Mesangial cell (primary cell): ENCODE results near the gene IFNA16. TPM values are rescaled to one million over a fixed set of nuclear protein-coding genes. Genes with fewer than 3 reads are reported as not detected.

ENCODE experiments used
- total RNA-seq: library from RNA; depleted of rRNA; stranded (reverse); fragments of >200 nt; gene quantifications from 2 replicates; pipeline ENCODE4 v1.2.3, GENCODE V29; 2015

The IFNA16 gene
- not detected in 2 replicates for total RNA-seq

DNA sequence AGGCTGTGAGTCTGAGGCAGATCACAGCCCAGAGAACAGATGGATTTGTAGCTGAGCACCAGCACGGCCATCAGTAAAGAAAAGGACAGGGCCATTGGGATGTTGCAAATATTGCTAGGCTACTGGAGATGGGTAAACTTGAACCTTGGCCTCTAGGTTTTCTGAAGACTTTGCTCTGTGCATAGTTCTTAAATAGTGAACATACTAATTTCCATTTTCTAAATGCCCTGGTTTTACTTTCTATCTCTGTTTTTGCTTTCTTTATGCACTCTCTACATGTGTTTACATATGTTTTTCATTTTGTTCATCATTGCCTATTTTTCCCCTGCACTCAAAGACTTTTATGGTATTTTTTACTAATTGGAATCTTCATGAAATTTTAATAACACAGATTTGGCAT is at the start of gene IFNA16:
TSS of gene IFNA16 (minus strand) at position 101 of the 400 bp plus-strand sequence. CDS start at position 95, 6 bp downstream.

DNA sequence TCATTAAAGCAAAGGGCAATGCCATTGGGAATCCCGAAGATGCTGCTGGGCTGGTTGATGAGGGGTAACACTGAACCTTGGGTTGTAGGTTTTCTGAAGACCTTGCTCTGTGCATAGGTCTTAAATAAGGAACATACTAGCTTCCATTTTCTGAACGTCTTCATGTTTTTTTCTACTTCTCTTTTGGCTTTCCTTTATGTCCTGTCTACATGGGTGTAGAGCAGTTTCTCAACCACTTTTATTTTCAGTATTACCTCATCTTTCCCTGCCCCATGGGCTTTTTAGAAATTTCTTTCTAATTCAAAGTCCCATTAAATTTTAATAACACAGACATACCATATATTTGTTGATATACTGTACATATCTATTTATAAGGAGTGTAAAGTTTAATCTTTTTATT is 22.8 kb upstream of the IFNA16 start, which contains the start of gene IFNA14:
TSS of gene IFNA14 (minus strand) at position 95 of the 400 bp plus-strand sequence. CDS start at position 25, 70 bp downstream.

DNA sequence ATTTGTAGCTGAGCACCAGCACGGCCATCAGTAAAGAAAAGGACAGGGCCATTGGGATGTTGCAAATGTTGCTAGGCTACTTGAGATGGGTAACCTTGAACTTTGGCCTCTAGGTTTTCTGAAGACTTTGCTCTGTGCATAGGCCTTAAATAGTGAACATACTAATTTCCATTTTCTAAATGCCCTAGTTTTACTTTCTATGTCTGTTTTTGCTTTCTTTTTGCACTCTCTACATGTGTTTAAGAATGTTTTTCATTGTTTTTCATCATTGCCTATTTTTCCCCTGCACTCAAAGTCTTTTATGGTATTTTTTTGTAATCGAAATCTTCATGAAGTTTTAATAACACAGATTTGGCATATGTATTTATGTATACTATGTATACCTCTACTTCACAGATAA is 11.0 kb upstream of the IFNA16 start, which contains the start of gene IFNA17:
TSS of gene IFNA17 (minus strand) at position 101 of the 400 bp plus-strand sequence. CDS start at position 52, 49 bp downstream.

DNA sequence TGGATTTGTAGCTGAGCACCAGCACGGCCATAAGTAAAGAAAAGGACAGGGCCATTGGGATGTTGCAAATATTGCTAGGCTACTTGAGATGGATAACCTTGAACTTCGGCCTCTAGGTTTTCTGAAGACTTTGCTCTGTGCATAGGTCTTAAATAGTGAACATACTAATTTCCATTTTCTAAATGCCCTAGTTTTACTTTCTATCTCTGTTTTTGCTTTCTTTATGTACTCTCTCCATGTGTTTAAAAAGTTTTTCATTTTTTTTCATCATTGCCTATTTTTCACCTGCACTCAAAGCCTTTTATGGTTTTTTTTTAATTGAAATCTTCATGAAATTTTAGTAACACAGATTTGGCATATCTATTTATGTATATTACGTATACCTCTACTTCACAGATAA is 10.1 kb downstream of the IFNA16 start, which contains the start of gene IFNA10:
TSS of gene IFNA10 (minus strand) at position 101 of the 400 bp plus-strand sequence. CDS start at position 55, 46 bp downstream.

DNA sequence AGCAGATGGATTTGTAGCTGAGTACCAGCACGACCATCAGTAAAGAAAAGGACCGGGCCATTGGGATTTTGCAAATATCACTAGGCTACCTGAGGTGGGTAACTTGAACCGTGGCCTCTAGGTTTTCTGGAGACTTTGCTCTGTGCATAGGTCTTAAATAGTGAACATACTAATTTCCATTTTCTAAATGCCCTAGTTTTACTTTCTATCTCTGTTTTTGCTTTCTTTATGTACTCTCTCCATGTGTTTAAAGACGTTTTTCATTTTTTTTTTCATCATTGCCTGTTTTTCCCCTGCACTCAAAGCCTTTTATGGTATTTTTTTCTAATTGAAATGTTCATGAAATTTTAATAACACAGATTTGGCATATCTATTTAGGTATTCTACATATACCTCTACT is 15.0 kb downstream of the IFNA16 start, which contains the start of gene IFNA7:
TSS of gene IFNA7 (minus strand) at position 101 of the 400 bp plus-strand sequence. CDS start at position 61, 40 bp downstream.

DNA sequence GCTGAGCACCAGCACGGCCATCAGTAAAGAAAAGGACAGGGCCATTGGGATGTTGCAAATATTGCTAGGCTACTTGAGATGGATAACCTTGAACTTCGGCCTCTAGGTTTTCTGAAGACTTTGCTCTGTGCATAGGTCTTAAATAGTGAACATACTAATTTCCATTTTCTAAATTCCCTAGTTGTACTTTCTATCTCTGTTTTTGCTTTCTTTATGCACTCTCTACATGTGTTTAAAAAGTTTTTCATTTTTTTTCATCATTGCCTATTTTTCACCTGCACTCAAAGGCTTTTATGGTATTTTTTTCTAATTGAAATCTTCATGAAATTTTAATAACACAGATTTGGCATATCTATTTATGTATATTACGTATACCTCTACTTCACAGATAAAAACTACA is 29.6 kb downstream of the IFNA16 start, which contains the start of gene IFNA4:
TSS of gene IFNA4 (minus strand) at position 101 of the 400 bp plus-strand sequence. CDS start at position 45, 56 bp downstream.

DNA sequence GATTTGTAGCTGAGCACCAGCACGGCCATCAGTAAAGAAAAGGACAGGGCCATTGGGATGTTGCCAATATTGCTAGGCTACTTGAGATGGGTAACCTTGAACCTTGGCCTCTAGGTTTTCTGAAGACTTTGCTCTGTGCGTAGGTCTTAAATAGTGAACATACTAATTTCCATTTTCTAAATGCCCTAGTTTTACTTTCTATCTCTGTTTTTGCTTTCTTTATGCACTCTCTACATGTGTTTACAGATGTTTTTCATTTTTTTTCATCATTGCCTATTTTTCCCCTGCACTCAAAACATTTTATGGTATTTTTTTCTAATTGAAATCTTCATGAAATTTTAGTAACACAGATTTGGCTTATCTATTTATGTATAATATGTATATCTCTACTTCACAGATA is 50.6 kb downstream of the IFNA16 start, which contains the start of gene IFNA21:
TSS of gene IFNA21 (minus strand) at position 101 of the 400 bp plus-strand sequence. CDS start at position 53, 48 bp downstream.

Other genes starting within 250 kb of the IFNA16 start
- 2.1 and 2.4 TPM in 2 replicates for gene HACD4, start 185.7 kb downstream of the IFNA16 start, total RNA-seq
- gene IFNB1, start 139.4 kb downstream of the IFNA16 start, total RNA-seq, result not detected in 2 replicates
- not detected in 2 replicates for gene IFNW1, start 75.5 kb downstream of the IFNA16 start, total RNA-seq
- not detected in 2 replicates for gene IFNA21, start 50.7 kb downstream of the IFNA16 start, total RNA-seq
- gene IFNA4, start 29.7 kb downstream of the IFNA16 start, total RNA-seq, result not detected in 2 replicates
- not detected in 2 replicates for gene IFNA7, start 15.1 kb downstream of the IFNA16 start, total RNA-seq
- not detected in 2 replicates for gene IFNA10, start 10.2 kb downstream of the IFNA16 start, total RNA-seq
- not detected in 2 replicates for gene IFNA17, start 10.9 kb upstream of the IFNA16 start, total RNA-seq
- gene IFNA14, start 22.7 kb upstream of the IFNA16 start, total RNA-seq, result not detected in 2 replicates
- not detected in 2 replicates for gene IFNA5, start 88.0 kb upstream of the IFNA16 start, total RNA-seq
- gene KLHL9, start 118.1 kb upstream of the IFNA16 start, total RNA-seq, result 17.1 and 19.6 TPM in 2 replicates
- gene IFNA6, start 133.6 kb upstream of the IFNA16 start, total RNA-seq, result not detected in 2 replicates
- gene IFNA13, start 150.7 kb upstream of the IFNA16 start, total RNA-seq, result not detected in 2 replicates
- not detected in 2 replicates for gene IFNA2, start 168.1 kb upstream of the IFNA16 start, total RNA-seq
- gene IFNA8, start 191.8 kb upstream of the IFNA16 start, total RNA-seq, result not detected in 2 replicates
- not detected in 2 replicates for gene IFNA1, start 223.1 kb upstream of the IFNA16 start, total RNA-seq